ENCODE measurements around the gene TTC21B. TPM values are rescaled to one million over a fixed set of nuclear protein-coding genes. Genes with fewer than 3 reads are reported as not detected.
"Not testable (repeated sequence)": the region's sequence is repeated elsewhere in the genome, so short reads cannot be mapped to it uniquely, and the experiment has no call there.

The TTC21B gene
- total RNA-seq, 1 donor from 2014 or later, result 38.4 TPM

DNA sequence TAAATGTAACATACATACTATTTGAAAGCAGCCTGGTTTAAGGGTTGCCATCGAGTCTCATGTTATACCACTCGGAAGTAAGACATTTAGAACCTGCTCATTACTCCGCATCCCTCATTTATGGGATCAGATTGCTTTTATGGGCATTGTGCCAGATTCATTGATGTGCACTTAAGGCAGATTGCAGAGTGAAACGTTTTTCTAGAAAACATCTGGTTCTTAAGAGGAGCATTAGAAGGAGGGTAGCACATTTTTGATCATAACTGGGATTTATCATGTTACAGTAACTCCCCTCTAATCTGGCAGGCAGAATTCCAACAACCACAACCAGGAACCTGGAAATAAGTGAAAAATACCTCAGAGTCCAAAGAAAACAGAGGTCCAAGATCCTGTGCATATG, 85.4 kb downstream of the TTC21B start:
- Mint-ChIP-seq H3K27ac (ENCODE audit: unreplicated experiment) (no peak overlapping the region), H3K4me1 (peaks cover 36% of the 10 kb centered on the region), H3K36me3 (ENCODE audit: low read depth) (peaks cover 10% of the 10 kb centered on the region), H3K9me3 (no peaks in the 10 kb centered on the region), H3K27me3 (ENCODE audit: low read depth) (no peaks in the 10 kb centered on the region), H3K4me3 (no peak overlapping the region)
- TF ChIP-seq, protein P1, sequence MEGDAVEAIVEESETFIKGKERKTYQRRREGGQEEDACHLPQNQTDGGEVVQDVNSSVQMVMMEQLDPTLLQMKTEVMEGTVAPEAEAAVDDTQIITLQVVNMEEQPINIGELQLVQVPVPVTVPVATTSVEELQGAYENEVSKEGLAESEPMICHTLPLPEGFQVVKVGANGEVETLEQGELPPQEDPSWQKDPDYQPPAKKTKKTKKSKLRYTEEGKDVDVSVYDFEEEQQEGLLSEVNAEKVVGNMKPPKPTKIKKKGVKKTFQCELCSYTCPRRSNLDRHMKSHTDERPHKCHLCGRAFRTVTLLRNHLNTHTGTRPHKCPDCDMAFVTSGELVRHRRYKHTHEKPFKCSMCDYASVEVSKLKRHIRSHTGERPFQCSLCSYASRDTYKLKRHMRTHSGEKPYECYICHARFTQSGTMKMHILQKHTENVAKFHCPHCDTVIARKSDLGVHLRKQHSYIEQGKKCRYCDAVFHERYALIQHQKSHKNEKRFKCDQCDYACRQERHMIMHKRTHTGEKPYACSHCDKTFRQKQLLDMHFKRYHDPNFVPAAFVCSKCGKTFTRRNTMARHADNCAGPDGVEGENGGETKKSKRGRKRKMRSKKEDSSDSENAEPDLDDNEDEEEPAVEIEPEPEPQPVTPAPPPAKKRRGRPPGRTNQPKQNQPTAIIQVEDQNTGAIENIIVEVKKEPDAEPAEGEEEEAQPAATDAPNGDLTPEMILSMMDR (conservative IDR thresholded peaks at IDR 0.05), result no peak
- DNase-seq (ENCODE audit: low read depth, low spot score), result no peak

DNA sequence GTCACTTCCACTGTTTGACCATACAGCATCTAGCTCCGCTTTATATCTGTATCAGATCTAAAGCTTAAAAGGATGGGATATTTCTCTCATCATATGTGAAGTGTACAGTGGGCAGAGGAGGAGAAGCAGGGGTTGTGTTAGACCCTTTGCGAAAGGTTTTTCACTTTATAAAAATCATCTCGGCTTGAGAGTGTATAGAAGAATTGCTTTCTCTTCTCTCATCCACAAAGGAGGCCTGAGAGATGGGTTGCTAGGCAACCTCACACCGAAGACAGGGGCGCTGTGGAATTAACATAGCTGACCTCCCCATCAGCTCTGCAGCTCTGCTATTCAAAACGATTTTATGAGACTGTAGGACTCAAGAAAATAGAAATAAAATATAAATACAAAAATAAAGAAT, 89.3 kb downstream of the TTC21B start:
- peaks cover 3% of the 10 kb centered on the region for H3K9me3 Mint-ChIP-seq
- DNase-seq (ENCODE audit: low read depth, low spot score), result no peak
- TF ChIP-seq, protein P1 (conservative IDR thresholded peaks at IDR 0.05), result no peak
- H3K36me3 Mint-ChIP-seq (ENCODE audit: low read depth), result peaks cover 21% of the 10 kb centered on the region
- H3K27ac Mint-ChIP-seq (ENCODE audit: unreplicated experiment), result peak overlapping the region; percentile 47
- peaks cover 19% of the 10 kb centered on the region for H3K4me1 Mint-ChIP-seq
- peak overlapping the region; percentile 10 for H3K4me3 Mint-ChIP-seq
- H3K27me3 Mint-ChIP-seq (ENCODE audit: low read depth), result no peaks in the 10 kb centered on the region

DNA sequence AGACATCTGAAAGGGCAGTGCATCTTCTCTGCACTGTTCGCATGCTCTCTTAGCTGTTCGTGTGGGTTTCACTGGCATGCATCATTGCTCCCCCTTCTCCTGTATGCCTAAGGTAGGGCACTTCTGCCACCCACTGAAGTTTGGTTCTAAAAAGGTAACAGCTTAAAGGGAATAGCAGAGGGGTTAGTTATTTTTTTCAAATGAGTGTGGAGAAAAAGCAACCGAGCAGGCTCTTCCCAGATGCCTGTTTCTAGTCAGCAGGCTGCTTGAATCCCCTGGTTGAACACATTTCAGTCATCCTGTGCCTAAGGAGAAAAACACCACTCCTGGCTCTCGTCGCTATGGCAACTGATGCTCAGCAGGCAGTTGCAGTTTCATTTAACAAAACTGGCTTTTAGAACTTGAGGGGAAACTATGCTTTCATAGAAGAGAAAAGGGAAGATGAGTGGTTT, 89.7 kb downstream of the TTC21B start:
- peak overlapping the region; percentile 47 for H3K27ac Mint-ChIP-seq (ENCODE audit: unreplicated experiment)
- H3K4me3 Mint-ChIP-seq, result peak overlapping the region; percentile 10
- TF ChIP-seq, protein P1 (conservative IDR thresholded peaks at IDR 0.05), result no peak
- peaks cover 3% of the 10 kb centered on the region for H3K9me3 Mint-ChIP-seq
- no peak for DNase-seq (ENCODE audit: low read depth, low spot score)
- H3K36me3 Mint-ChIP-seq (ENCODE audit: low read depth), result peaks cover 24% of the 10 kb centered on the region
- H3K27me3 Mint-ChIP-seq (ENCODE audit: low read depth), result no peaks in the 10 kb centered on the region
- peaks cover 19% of the 10 kb centered on the region for H3K4me1 Mint-ChIP-seq

DNA sequence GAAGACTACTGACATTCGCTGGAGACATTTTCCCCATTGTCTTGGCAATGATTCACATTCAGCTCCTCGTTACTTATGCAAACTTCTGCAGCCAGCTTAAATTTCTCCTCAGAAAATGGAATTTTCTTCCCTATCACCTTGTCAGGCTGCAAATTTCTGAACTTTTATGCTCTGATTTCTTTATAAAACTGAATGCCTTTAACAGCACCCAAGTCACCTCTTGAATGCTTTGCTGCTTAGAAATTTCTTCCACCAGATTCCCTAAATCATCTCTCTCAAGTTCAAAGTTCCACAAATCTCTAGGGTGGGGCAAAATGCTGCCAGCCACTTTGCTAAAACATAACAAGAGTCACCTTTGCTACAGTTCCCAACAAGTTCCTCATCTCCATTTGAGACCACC, 92.5 kb downstream of the TTC21B start:
- not testable (repeated sequence) for H3K27ac Mint-ChIP-seq (ENCODE audit: unreplicated experiment); H3K4me3 Mint-ChIP-seq; H3K27me3 Mint-ChIP-seq (ENCODE audit: low read depth); H3K9me3 Mint-ChIP-seq; DNase-seq (ENCODE audit: low read depth, low spot score)
- H3K36me3 Mint-ChIP-seq (ENCODE audit: low read depth), result peaks cover 28% of the 10 kb centered on the region
- H3K4me1 Mint-ChIP-seq, result peaks cover 19% of the 10 kb centered on the region

DNA sequence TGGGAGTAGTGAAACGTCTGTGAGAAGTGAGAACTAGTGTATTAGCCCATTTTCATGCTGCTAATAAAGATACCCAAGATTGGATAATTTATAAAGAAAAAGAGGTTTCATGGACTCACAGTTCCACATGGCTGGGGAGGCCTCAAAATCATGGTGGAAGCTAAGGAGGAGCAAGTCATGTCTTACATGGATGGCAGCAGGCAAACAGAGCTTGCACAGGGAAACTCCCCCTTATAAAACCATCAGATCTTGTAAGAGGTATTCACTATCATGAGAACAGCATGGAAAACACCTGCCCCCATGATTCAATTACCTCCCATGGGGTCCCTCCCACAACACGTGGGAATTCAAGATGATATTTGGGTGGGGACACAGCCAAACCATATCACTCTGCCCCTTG, 93.9 kb downstream of the TTC21B start:
- H3K27ac Mint-ChIP-seq (ENCODE audit: unreplicated experiment); H3K9me3 Mint-ChIP-seq; H3K4me3 Mint-ChIP-seq; DNase-seq (ENCODE audit: low read depth, low spot score); H3K27me3 Mint-ChIP-seq (ENCODE audit: low read depth): not testable (repeated sequence)
- Mint-ChIP-seq H3K4me1 (peaks cover 13% of the 10 kb centered on the region), H3K36me3 (ENCODE audit: low read depth) (peaks cover 33% of the 10 kb centered on the region)

DNA sequence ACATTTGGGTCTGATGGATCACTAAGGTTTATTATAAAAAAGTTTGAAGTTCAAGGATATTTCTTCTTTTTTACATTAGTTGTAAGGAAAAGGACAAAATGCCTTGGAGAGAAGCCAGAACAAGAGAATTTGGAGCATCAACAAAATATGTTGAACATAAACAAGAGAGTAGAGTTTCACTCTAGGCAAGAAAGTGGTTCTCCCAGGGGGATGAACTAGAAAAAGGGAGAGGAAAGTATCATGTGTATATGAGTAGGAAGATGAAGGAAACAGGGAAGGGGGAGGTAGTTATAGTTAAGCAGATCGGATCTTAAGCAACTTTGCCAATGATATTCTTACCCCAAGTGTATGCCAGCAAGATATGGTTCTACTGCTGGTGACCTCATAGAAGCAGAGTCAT, 95.7 kb downstream of the TTC21B start:
- DNase-seq (ENCODE audit: low read depth, low spot score), result no peak
- TF ChIP-seq, protein P1 (conservative IDR thresholded peaks at IDR 0.05), result no peak
- peaks cover 15% of the 10 kb centered on the region for H3K9me3 Mint-ChIP-seq
- H3K4me3 Mint-ChIP-seq, result no peak overlapping the region
- peaks cover 50% of the 10 kb centered on the region for H3K36me3 Mint-ChIP-seq (ENCODE audit: low read depth)
- no peaks in the 10 kb centered on the region for H3K4me1 Mint-ChIP-seq
- H3K27ac Mint-ChIP-seq (ENCODE audit: unreplicated experiment), result no peak overlapping the region
- H3K27me3 Mint-ChIP-seq (ENCODE audit: low read depth), result no peaks in the 10 kb centered on the region

DNA sequence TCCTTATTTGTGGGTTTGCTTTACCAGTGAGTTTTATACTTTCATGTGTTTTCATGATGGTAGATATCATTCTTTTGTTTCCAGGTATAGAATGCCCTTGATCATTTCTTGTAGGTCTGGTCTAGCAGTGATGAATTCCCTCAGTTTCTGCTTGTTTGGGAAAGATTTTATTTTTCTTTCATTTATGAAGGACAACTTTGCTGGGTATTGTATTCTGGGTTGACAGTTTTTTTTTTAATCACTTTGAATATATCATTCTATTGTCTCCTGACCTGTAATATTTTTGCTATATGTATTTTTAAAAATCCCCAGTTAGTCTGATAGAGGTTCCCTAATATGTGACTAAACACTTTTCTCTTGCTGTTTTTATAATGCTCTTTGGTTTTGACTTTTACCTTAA, 101.2 kb downstream of the TTC21B start:
- TF ChIP-seq, protein P1 (conservative IDR thresholded peaks at IDR 0.05), result no peak
- peaks cover 28% of the 10 kb centered on the region for H3K9me3 Mint-ChIP-seq
- no peaks in the 10 kb centered on the region for H3K4me1 Mint-ChIP-seq
- no peak overlapping the region for H3K4me3 Mint-ChIP-seq
- no peak for DNase-seq (ENCODE audit: low read depth, low spot score)
- no peak overlapping the region for H3K27ac Mint-ChIP-seq (ENCODE audit: unreplicated experiment)
- H3K36me3 Mint-ChIP-seq (ENCODE audit: low read depth), result peaks cover 43% of the 10 kb centered on the region
- no peaks in the 10 kb centered on the region for H3K27me3 Mint-ChIP-seq (ENCODE audit: low read depth)

All from neural crest cell (in vitro differentiated cells).